ENCODE measurements around the gene DUSP9.

DUSP9 gene

DNA sequence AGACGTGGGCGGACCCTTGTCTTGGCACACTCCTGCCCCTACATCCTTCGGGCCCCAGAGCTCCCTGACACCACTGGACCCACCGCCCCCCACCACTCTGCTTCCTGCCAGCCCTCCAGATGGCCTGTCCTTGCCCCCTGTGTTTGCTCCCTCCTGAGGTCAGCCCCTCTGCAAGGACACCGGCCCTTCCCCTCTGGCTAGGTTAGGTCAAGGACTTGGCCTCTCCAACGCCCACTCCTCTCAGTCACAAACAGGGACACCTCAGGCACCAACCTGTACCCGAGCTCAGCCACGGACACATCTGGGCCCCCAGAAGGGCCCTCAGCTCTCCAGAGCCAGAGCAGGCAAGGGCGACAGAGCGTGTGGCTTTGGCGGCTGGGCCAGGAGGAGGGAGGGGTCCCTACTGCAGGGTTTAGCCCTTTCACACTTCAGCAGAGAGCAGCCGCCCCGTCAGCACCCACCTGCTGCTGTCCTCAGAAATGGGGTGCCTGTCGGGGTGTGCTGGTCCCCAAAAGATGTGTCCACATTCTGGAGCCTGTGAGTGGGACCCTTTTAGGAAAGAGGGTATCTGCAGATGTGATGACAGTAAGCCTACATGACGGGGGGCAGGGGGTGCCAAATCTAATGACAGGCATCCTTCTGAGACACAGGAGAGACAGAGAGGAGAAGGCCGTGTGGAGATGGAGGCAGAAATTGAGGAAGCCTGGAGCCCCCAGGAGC, 23.5 kb upstream of the DUSP9 start:
- H3K4me2 ChIP-seq (ENCODE audit: insufficient read depth, low read length) = no peak overlapping the region
- no peak for ATAC-seq (ENCODE audit: insufficient read depth, low read depth)

GRCh38 chrX:153624196-153625091, 22.6 kb upstream of the DUSP9 start:
- DNase-seq (no peak), ATAC-seq (ENCODE audit: insufficient read depth, low read depth) (no peak)
- Histone ChIP-seq H4K20me1 (ENCODE audit: insufficient read depth, low read length) (no peaks in the 10 kb centered on the region), H3K9ac (ENCODE audit: low read depth, low read length) (no peak overlapping the region), H3K27me3 (ENCODE audit: insufficient read depth, low read length, poor library complexity) (no peaks in the 10 kb centered on the region), H3K36me3 (ENCODE audit: insufficient read depth, low read length) (no peaks in the 10 kb centered on the region), H3K4me3 (ENCODE audit: low read depth in 1 of 2, low read length in 2 of 2) (no peak overlapping the region), H3K79me2 (ENCODE audit: insufficient read depth, low read length) (no peaks in the 10 kb centered on the region), H3K9me3 (ENCODE audit: insufficient read depth, low read length, severe bottlenecking) (no peaks in the 10 kb centered on the region), H3K4me1 (ENCODE audit: insufficient read depth, low read length) (no peaks in the 10 kb centered on the region), H2AFZ (ENCODE audit: low read depth, low read length) (no peak overlapping the region), H3K4me2 (ENCODE audit: insufficient read depth, low read length) (no peak overlapping the region), H3K27ac (ENCODE audit: low read length) (no peak overlapping the region)
- no peak for TF ChIP-seq EZH2 (IDR thresholded peaks at IDR 0.05; ENCODE audit: borderline replicate concordance, low read depth, low read length, severe bottlenecking)
- TF ChIP-seq, protein P1, sequence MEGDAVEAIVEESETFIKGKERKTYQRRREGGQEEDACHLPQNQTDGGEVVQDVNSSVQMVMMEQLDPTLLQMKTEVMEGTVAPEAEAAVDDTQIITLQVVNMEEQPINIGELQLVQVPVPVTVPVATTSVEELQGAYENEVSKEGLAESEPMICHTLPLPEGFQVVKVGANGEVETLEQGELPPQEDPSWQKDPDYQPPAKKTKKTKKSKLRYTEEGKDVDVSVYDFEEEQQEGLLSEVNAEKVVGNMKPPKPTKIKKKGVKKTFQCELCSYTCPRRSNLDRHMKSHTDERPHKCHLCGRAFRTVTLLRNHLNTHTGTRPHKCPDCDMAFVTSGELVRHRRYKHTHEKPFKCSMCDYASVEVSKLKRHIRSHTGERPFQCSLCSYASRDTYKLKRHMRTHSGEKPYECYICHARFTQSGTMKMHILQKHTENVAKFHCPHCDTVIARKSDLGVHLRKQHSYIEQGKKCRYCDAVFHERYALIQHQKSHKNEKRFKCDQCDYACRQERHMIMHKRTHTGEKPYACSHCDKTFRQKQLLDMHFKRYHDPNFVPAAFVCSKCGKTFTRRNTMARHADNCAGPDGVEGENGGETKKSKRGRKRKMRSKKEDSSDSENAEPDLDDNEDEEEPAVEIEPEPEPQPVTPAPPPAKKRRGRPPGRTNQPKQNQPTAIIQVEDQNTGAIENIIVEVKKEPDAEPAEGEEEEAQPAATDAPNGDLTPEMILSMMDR (IDR thresholded peaks at IDR 0.05; ENCODE audit: borderline replicate concordance, extremely low read depth, low read length, poor library complexity, severe bottlenecking) = no peak

More for the DNA sequence above, 23.5 kb upstream of the DUSP9 start:
- no peak overlapping the region for H3K4me3 ChIP-seq (ENCODE audit: low read depth in 1 of 2, low read length in 2 of 2)
- H3K79me2 ChIP-seq (ENCODE audit: insufficient read depth, low read length) = no peaks in the 10 kb centered on the region
- TF ChIP-seq EZH2 (IDR thresholded peaks at IDR 0.05; ENCODE audit: borderline replicate concordance, low read depth, low read length, severe bottlenecking) = no peak
- TF ChIP-seq, protein P1 (IDR thresholded peaks at IDR 0.05; ENCODE audit: borderline replicate concordance, extremely low read depth, low read length, poor library complexity, severe bottlenecking) = no peak
- H2AFZ ChIP-seq (ENCODE audit: low read depth, low read length) = no peak overlapping the region
- no peaks in the 10 kb centered on the region for H4K20me1 ChIP-seq (ENCODE audit: insufficient read depth, low read length)
- H3K27ac ChIP-seq (ENCODE audit: low read length) = no peak overlapping the region
- no peaks in the 10 kb centered on the region for H3K4me1 ChIP-seq (ENCODE audit: insufficient read depth, low read length)
- no peak for DNase-seq
- no peaks in the 10 kb centered on the region for H3K9me3 ChIP-seq (ENCODE audit: insufficient read depth, low read length, severe bottlenecking)
- no peaks in the 10 kb centered on the region for H3K36me3 ChIP-seq (ENCODE audit: insufficient read depth, low read length)
- H3K27me3 ChIP-seq (ENCODE audit: insufficient read depth, low read length, poor library complexity) = no peaks in the 10 kb centered on the region
- no peak overlapping the region for H3K9ac ChIP-seq (ENCODE audit: low read depth, low read length)

DNA sequence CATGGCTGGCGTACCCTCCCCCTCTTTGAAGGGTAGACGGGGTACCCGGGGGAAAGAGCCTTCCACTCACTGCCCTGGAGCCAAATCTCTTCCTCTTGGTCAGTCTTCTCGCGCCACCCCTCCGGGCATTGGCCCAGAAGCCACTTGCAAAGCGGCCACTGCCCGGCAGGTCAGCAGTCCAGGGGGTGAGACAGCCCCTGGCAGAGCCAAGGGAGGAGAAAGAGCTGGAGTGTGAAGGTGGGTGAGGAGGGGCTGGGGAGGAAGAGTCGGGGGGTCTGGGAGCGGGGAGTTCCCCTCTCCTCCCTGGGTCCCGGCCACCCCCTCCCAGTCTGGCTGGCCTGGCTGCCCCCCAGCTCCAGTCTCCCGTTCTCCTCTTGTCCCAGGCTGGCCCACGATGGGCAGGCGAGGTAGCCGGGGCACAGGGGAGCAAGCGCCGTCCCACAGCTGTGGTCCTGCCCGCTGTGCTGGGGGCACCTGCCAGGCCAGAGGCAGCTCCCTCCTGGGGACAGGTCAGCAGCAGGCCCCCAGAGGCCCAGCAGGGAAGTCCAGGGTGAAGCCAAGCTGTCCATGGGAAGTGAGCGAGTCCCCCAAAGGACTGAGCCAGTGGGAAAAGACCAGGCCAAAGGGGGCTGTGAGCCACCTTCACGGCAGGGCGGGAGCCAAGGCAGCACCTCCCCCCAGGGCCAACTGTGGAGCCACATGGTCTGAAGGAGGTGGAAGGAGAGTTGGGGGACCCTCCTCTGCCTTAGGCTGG, 21.6 kb upstream of the DUSP9 start:
- Histone ChIP-seq H3K9ac (ENCODE audit: low read depth, low read length) (no peak overlapping the region), H3K9me3 (ENCODE audit: insufficient read depth, low read length, severe bottlenecking) (no peaks in the 10 kb centered on the region), H2AFZ (ENCODE audit: low read depth, low read length) (no peak overlapping the region), H3K4me1 (ENCODE audit: insufficient read depth, low read length) (no peaks in the 10 kb centered on the region), H3K79me2 (ENCODE audit: insufficient read depth, low read length) (no peaks in the 10 kb centered on the region), H3K27me3 (ENCODE audit: insufficient read depth, low read length, poor library complexity) (no peaks in the 10 kb centered on the region), H3K4me3 (ENCODE audit: low read depth in 1 of 2, low read length in 2 of 2) (no peak overlapping the region), H3K36me3 (ENCODE audit: insufficient read depth, low read length) (no peaks in the 10 kb centered on the region), H4K20me1 (ENCODE audit: insufficient read depth, low read length) (no peaks in the 10 kb centered on the region), H3K4me2 (ENCODE audit: insufficient read depth, low read length) (no peak overlapping the region), H3K27ac (ENCODE audit: low read length) (no peak overlapping the region)
- no peak for ATAC-seq (ENCODE audit: insufficient read depth, low read depth)
- TF ChIP-seq, protein P1 (IDR thresholded peaks at IDR 0.05; ENCODE audit: borderline replicate concordance, extremely low read depth, low read length, poor library complexity, severe bottlenecking) = no peak
- no peak for TF ChIP-seq EZH2 (IDR thresholded peaks at IDR 0.05; ENCODE audit: borderline replicate concordance, low read depth, low read length, severe bottlenecking)
- DNase-seq = no peak

Data from DND-41 (cell line).